Mucosa of rectum (tissue), 2 donors: Measurements from ENCODE around the gene GCLM.
"Not testable (repeated sequence)": the region's sequence is repeated elsewhere in the genome, so short reads cannot be mapped to it uniquely, and the experiment has no call there.

Experiments used
- H3K27ac ChIP-seq, 2 donors: one replicate each; pipeline ENCODE4 v1.7.0; 2013; ENCODE audit warnings: inconsistent platforms in 2 of 2, low read depth in 2 of 2, low read length in 2 of 2
- H3K27me3 ChIP-seq, 2 donors: one replicate each; pipeline ENCODE4 v1.7.0; 2013; ENCODE audit warnings: low read length in 2 of 2; ENCODE audit not compliant: control insufficient read depth in 2 of 2, insufficient read depth in 2 of 2
- H3K36me3 ChIP-seq, 2 donors: one replicate each; pipeline ENCODE4 v1.7.0; 2013; ENCODE audit warnings: low read length in 2 of 2; ENCODE audit not compliant: control insufficient read depth in 2 of 2, insufficient read depth in 2 of 2
- H3K4me1 ChIP-seq, 2 donors: one replicate each; pipeline ENCODE4 v1.7.0; 2013; ENCODE audit warnings: low read length in 2 of 2, mild to moderate bottlenecking in 1 of 2; ENCODE audit not compliant: control insufficient read depth in 2 of 2, insufficient read depth in 2 of 2
- H3K4me3 ChIP-seq, 2 donors: one replicate each; pipeline ENCODE4 v1.7.0; 2013; ENCODE audit warnings: low read length in 2 of 2
- H3K9ac ChIP-seq, 2 donors: one replicate each; pipeline ENCODE4 v1.7.0; 2013; ENCODE audit warnings: low read length in 2 of 2, low read depth in 1 of 2, mild to moderate bottlenecking in 1 of 2
- H3K9me3 ChIP-seq, 2 donors: one replicate each; pipeline ENCODE4 v1.7.0; 2013; ENCODE audit warnings: low read length in 2 of 2; ENCODE audit not compliant: control insufficient read depth in 2 of 2
- donor health status: healthy.
- donor health status: Normal muscosa, but diverticular disease.

GCLM gene

GRCh38 chr1:93869653-93870052 lies 39.6 kb downstream of the GCLM start:
- peaks cover 49 to 51% of the 10 kb centered on the region in 2 donors for H3K36me3 ChIP-seq
- H3K9me3 ChIP-seq, result no peaks in the 10 kb centered on the region
- no peak overlapping the region for H3K9ac ChIP-seq
- H3K27me3 ChIP-seq, result no peaks in the 10 kb centered on the region
- no peaks in the 10 kb centered on the region for H3K4me1 ChIP-seq
- no peak overlapping the region for H3K4me3 ChIP-seq
- no peak overlapping the region for H3K27ac ChIP-seq

- not testable (repeated sequence) for H3K4me3 ChIP-seq, H3K4me1 ChIP-seq, H3K27ac ChIP-seq, H3K27me3 ChIP-seq, H3K9ac ChIP-seq, H3K9me3 ChIP-seq
- H3K36me3 ChIP-seq, result peaks cover 41 to 42% of the 10 kb centered on the region in 2 donors
Measured at GRCh38 chr1:93868492-93868891, 40.7 kb downstream of the GCLM start.

GRCh38 chr1:93865253-93865652 lies 44.0 kb downstream of the GCLM start:
- Histone ChIP-seq H3K4me3 (no peak overlapping the region), H3K27ac (no peak overlapping the region), H3K36me3 (peaks cover 11 to 14% of the 10 kb centered on the region in 2 donors), H3K27me3 (no peaks in the 10 kb centered on the region), H3K4me1 (no peaks in the 10 kb centered on the region), H3K9ac (no peak overlapping the region), H3K9me3 (no peaks in the 10 kb centered on the region)

- Histone ChIP-seq H3K4me1 (no peaks in the 10 kb centered on the region), H3K36me3 (peaks cover 3 to 4% of the 10 kb centered on the region in 2 donors), H3K4me3 (no peak overlapping the region), H3K27me3 (no peaks in the 10 kb centered on the region), H3K27ac (no peak overlapping the region), H3K9ac (no peak overlapping the region), H3K9me3 (no peaks in the 10 kb centered on the region)
Measured at GRCh38 chr1:93864175-93864574, 45.1 kb downstream of the GCLM start.

GRCh38 chr1:93857653-93858052 lies 51.6 kb downstream of the GCLM start:
- H3K36me3 ChIP-seq, H3K4me3 ChIP-seq, H3K9ac ChIP-seq, H3K27ac ChIP-seq, H3K27me3 ChIP-seq, H3K9me3 ChIP-seq, H3K4me1 ChIP-seq: not testable (repeated sequence)

GRCh38 chr1:93855983-93856382 lies 53.2 kb downstream of the GCLM start:
- H3K27me3 ChIP-seq, H3K9me3 ChIP-seq, H3K4me1 ChIP-seq, H3K27ac ChIP-seq, H3K36me3 ChIP-seq, H3K9ac ChIP-seq, H3K4me3 ChIP-seq: not testable (repeated sequence)

- Histone ChIP-seq H3K4me1 (no peaks in the 10 kb centered on the region), H3K9me3 (peaks cover 0 to 3% of the 10 kb centered on the region in 2 donors), H3K36me3 (no peaks in the 10 kb centered on the region), H3K9ac (no peak overlapping the region), H3K27me3 (no peaks in the 10 kb centered on the region), H3K4me3 (no peak overlapping the region), H3K27ac (no peak overlapping the region)
Measured at GRCh38 chr1:93853940-93854339, 55.3 kb downstream of the GCLM start.

GRCh38 chr1:93851878-93852277 lies 57.4 kb downstream of the GCLM start:
- Histone ChIP-seq H3K27me3 (no peaks in the 10 kb centered on the region), H3K9me3 (peaks cover 0 to 3% of the 10 kb centered on the region in 2 donors), H3K4me3 (no peak overlapping the region), H3K36me3 (no peaks in the 10 kb centered on the region), H3K9ac (no peak overlapping the region), H3K4me1 (peaks cover 0 to 4% of the 10 kb centered on the region in 2 donors), H3K27ac (no peak overlapping the region)

GRCh38 chr1:93851327-93851712 lies 57.9 kb downstream of the GCLM start:
- Histone ChIP-seq H3K9me3 (peaks cover 0 to 3% of the 10 kb centered on the region in 2 donors), H3K4me3 (no peak overlapping the region), H3K9ac (no peak overlapping the region), H3K27me3 (no peaks in the 10 kb centered on the region), H3K36me3 (no peaks in the 10 kb centered on the region), H3K4me1 (peaks cover 0 to 4% of the 10 kb centered on the region in 2 donors), H3K27ac (no peak overlapping the region)

GRCh38 chr1:93850687-93851326 lies 58.4 kb downstream of the GCLM start:
- not testable (repeated sequence) for H3K4me1 ChIP-seq, H3K36me3 ChIP-seq, H3K27ac ChIP-seq, H3K9ac ChIP-seq, H3K27me3 ChIP-seq, H3K9me3 ChIP-seq
- peak overlapping the region in 1 of 2 donors; percentile 37 for H3K4me3 ChIP-seq
